Type B pancreatic cell (in vitro differentiated cells): Measurements from ENCODE around the gene DHX36. TPM values are rescaled to one million over a fixed set of nuclear protein-coding genes. Genes with fewer than 3 reads are reported as not detected.

Experiments used
- DNase-seq: peaks from one replicate; pipeline ENCODE4 v3.0.0; 2021; ENCODE audit warnings: mixed read lengths; ENCODE audit not compliant: unreplicated experiment; ENCODE audit errors: extremely low spot score
- H3K27ac Mint-ChIP-seq: 2 replicates; pipeline ENCODE4 v1.8.0; 2021; ENCODE audit warnings: mild to moderate bottlenecking, mixed read lengths
- H3K27me3 Mint-ChIP-seq: 2 replicates; pipeline ENCODE4 v1.8.0; 2021; ENCODE audit warnings: mixed read lengths
- H3K36me3 Mint-ChIP-seq: 2 replicates; pipeline ENCODE4 v1.8.0; 2021; ENCODE audit warnings: mixed read lengths
- H3K4me1 Mint-ChIP-seq: one replicate; pipeline ENCODE4 v1.8.0; 2021; ENCODE audit warnings: mixed read lengths; ENCODE audit not compliant: unreplicated experiment
- H3K4me3 Mint-ChIP-seq: 2 replicates; pipeline ENCODE4 v1.8.0; 2021; ENCODE audit warnings: mild to moderate bottlenecking, mixed read lengths
- H3K9me3 Mint-ChIP-seq: 2 replicates; pipeline ENCODE4 v1.8.0; 2021; ENCODE audit warnings: mixed read lengths
- total RNA-seq: library from RNA; stranded (reverse); gene quantifications from 2 replicates; pipeline ENCODE4 v1.2.1, GENCODE V29; 2021; ENCODE audit warnings: low replicate concordance
- TF ChIP-seq, protein P1 (sequence below): fragments of 200-600 bp; sonication (generic); conservative IDR thresholded peaks from 2 replicates; pipeline ENCODE4 v1.5.0; 2021; ENCODE audit warnings: antibody characterized with exemption, mild to moderate bottlenecking

The DHX36 gene
- total RNA-seq, 1 donor from 2014 or later, result 85.6 TPM

DNA sequence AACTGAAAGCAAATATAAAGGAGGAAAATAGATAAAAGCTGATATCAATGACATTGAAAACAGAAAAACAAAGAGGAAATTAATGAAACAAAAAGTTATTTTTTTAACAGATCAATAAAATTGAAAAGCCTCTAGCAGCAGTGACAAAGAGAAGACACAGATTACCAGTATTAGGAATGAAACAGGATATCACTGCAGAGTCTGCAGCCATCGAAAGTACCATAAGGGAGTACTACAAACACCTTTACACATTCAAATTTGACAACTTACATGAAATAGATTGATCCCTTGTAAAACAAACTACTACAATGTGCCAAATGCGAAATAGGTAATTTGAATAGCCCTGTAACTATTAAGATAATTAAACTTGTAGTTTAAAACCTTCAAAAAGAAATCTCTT is 24.9 kb upstream of the DHX36 start:
- TF ChIP-seq, protein P1, sequence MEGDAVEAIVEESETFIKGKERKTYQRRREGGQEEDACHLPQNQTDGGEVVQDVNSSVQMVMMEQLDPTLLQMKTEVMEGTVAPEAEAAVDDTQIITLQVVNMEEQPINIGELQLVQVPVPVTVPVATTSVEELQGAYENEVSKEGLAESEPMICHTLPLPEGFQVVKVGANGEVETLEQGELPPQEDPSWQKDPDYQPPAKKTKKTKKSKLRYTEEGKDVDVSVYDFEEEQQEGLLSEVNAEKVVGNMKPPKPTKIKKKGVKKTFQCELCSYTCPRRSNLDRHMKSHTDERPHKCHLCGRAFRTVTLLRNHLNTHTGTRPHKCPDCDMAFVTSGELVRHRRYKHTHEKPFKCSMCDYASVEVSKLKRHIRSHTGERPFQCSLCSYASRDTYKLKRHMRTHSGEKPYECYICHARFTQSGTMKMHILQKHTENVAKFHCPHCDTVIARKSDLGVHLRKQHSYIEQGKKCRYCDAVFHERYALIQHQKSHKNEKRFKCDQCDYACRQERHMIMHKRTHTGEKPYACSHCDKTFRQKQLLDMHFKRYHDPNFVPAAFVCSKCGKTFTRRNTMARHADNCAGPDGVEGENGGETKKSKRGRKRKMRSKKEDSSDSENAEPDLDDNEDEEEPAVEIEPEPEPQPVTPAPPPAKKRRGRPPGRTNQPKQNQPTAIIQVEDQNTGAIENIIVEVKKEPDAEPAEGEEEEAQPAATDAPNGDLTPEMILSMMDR, result no peak
- Mint-ChIP-seq H3K27ac (no peak overlapping the region), H3K4me3 (no peak overlapping the region), H3K9me3 (no peaks in the 10 kb centered on the region), H3K4me1 (no peaks in the 10 kb centered on the region), H3K36me3 (no peaks in the 10 kb centered on the region), H3K27me3 (peaks cover 26% of the 10 kb centered on the region)
- DNase-seq, result no peak

GRCh38 chr3:154345422-154346122 is 21.3 kb upstream of the DHX36 start:
- no peak overlapping the region for H3K4me3 Mint-ChIP-seq
- H3K4me1 Mint-ChIP-seq, result no peaks in the 10 kb centered on the region
- H3K27ac Mint-ChIP-seq, result no peak overlapping the region
- H3K36me3 Mint-ChIP-seq, result no peaks in the 10 kb centered on the region
- peaks cover 5% of the 10 kb centered on the region for H3K27me3 Mint-ChIP-seq
- TF ChIP-seq, protein P1, result no peak
- H3K9me3 Mint-ChIP-seq, result no peaks in the 10 kb centered on the region
- DNase-seq, result no peak

DNA sequence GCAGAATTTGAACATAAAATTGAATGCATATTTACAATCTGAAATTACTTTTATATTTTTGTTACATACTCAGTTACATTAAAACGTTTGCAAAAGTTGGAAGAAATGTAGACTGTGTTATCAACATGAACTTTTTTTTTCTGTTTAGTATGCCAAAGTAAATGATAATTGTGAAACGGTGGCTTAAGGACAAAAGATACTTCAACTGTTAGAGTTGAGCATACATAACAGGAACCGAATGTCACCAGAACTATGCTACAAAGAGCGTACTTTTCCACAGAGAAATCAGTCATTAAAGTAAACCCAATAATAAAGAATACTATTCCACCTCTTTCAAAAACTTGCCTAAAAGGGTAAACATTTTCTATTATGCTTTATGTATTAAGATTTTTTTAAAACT is 14.3 kb upstream of the DHX36 start:
- H3K36me3 Mint-ChIP-seq, result no peaks in the 10 kb centered on the region
- H3K4me1 Mint-ChIP-seq, result no peaks in the 10 kb centered on the region
- H3K27ac Mint-ChIP-seq, result no peak overlapping the region
- DNase-seq, result no peak
- TF ChIP-seq, protein P1, result no peak
- H3K27me3 Mint-ChIP-seq, result no peaks in the 10 kb centered on the region
- H3K4me3 Mint-ChIP-seq, result no peak overlapping the region
- H3K9me3 Mint-ChIP-seq, result no peaks in the 10 kb centered on the region

- no peak for DNase-seq
- no peak overlapping the region for H3K4me3 Mint-ChIP-seq
- H3K9me3 Mint-ChIP-seq, result no peaks in the 10 kb centered on the region
- no peak overlapping the region for H3K27ac Mint-ChIP-seq
- H3K27me3 Mint-ChIP-seq, result no peaks in the 10 kb centered on the region
- H3K36me3 Mint-ChIP-seq, result no peaks in the 10 kb centered on the region
- no peaks in the 10 kb centered on the region for H3K4me1 Mint-ChIP-seq
- TF ChIP-seq, protein P1, result no peak
Measured at GRCh38 chr3:154338008-154338407, 13.7 kb upstream of the DHX36 start.

DNA sequence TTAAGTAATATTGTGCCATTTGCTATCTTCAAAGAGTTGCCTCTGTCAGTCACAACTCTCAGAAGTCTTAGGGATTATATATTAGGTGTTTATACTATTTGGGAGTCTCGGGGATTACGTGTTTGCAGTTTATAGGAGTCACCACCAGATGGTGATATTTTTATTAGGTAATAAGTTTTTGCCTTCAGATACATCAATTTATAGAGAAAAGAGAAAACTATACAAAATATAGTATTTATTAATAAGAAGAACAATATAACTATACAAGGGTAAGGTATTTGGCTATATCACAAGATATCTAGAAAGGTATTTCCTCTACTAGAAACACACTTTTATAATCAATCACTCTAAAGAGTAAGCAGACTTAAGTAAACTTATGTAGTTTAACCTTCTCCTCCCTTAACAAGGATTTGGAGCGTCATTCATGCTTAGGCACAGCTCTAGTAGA is 10.7 kb upstream of the DHX36 start:
- Mint-ChIP-seq H3K4me3 (no peak overlapping the region), H3K4me1 (no peaks in the 10 kb centered on the region), H3K36me3 (no peaks in the 10 kb centered on the region), H3K9me3 (no peaks in the 10 kb centered on the region), H3K27me3 (no peaks in the 10 kb centered on the region), H3K27ac (no peak overlapping the region)
- TF ChIP-seq, protein P1, result peak; percentile 82
- no peak for DNase-seq
